Esophagus muscularis mucosa (tissue), 4 donors: ENCODE measurements around the gene PIK3R5.

Source experiments
- CTCF ChIP-seq, 3 experiments: fragments of 200-600 bp in 2 of 3; fragments of 450-650 bp in 1 of 3; sonication (generic) in 2 of 3; IDR thresholded peaks; one replicate each; pipeline ENCODE4 v1.5.1; 2017 to 2019; ENCODE audit warnings: antibody characterized with exemption in 3 of 3, mild to moderate bottlenecking in 2 of 3, moderate library complexity in 1 of 3
- EP300 ChIP-seq: sonication (generic); formaldehyde crosslinking; IDR thresholded peaks from one replicate; pipeline ENCODE4 v1.6.1; 2017; ENCODE audit warnings: antibody characterized with exemption
- POLR2A ChIP-seq: fragments of 450-650 bp; IDR thresholded peaks from one replicate; pipeline ENCODE4 v1.6.1; 2017; ENCODE audit warnings: antibody characterized with exemption, moderate library complexity, mild to moderate bottlenecking, low read depth
- POLR2AphosphoS5 ChIP-seq, 2 donors: sonication (generic); formaldehyde crosslinking; IDR thresholded peaks; one replicate each; pipeline ENCODE4 v1.6.1; 2017; ENCODE audit warnings: antibody characterized with exemption in 2 of 2

- TF ChIP-seq CTCF (IDR thresholded peaks at IDR 0.05), result no peak
- TF ChIP-seq POLR2A, result no peak
- TF ChIP-seq EP300, result no peak
- TF ChIP-seq POLR2AphosphoS5 (IDR thresholded peaks at IDR 0.05), result no peak
Observed at GRCh38 chr17:8964801-8965393, 610 bp downstream of the PIK3R5 start.
